Stimulated activated CD4-positive, alpha-beta T cell treated with anti-CD3 and anti-CD28 coated beads, Interleukin-1b, Interleukin-23, amount 100 ng/mL, for 48 hours (primary cell): ENCODE results near the gene IQSEC1.

ENCODE experiments used
- DNase-seq: peaks from one replicate; pipeline ENCODE4 v3.0.0-alpha.2; 2020

IQSEC1 gene

GRCh38 chr3:13066834-13067233, 6.4 kb downstream of the IQSEC1 start:
- no peak for DNase-seq

- no peak for DNase-seq
Observed at GRCh38 chr3:13066236-13066635, 7.0 kb downstream of the IQSEC1 start.

GRCh38 chr3:13065727-13066126, 7.5 kb downstream of the IQSEC1 start:
- no peak for DNase-seq

- DNase-seq = no peak
Observed at GRCh38 chr3:13064964-13065363, 8.3 kb downstream of the IQSEC1 start.

GRCh38 chr3:13064159-13064868, 8.9 kb downstream of the IQSEC1 start:
- DNase-seq = no peak

- no peak for DNase-seq
Observed at GRCh38 chr3:13063225-13063624, 10.0 kb downstream of the IQSEC1 start.

GRCh38 chr3:13062647-13063046, 10.6 kb downstream of the IQSEC1 start:
- DNase-seq = no peak

GRCh38 chr3:13060341-13060910, 12.8 kb downstream of the IQSEC1 start:
- no peak for DNase-seq

- no peak for DNase-seq
Observed at GRCh38 chr3:13058346-13059120, 14.7 kb downstream of the IQSEC1 start.

GRCh38 chr3:13057282-13058040, 15.8 kb downstream of the IQSEC1 start:
- no peak for DNase-seq

GRCh38 chr3:13055634-13056033, 17.6 kb downstream of the IQSEC1 start:
- no peak for DNase-seq

GRCh38 chr3:13054341-13055285, 18.6 kb downstream of the IQSEC1 start:
- DNase-seq = no peak

GRCh38 chr3:13053893-13054292, 19.3 kb downstream of the IQSEC1 start:
- no peak for DNase-seq

- no peak for DNase-seq
Observed at GRCh38 chr3:13053420-13053819, 19.8 kb downstream of the IQSEC1 start.

- no peak for DNase-seq
Observed at GRCh38 chr3:13052191-13052820, 20.9 kb downstream of the IQSEC1 start.

GRCh38 chr3:13051581-13051980, 21.6 kb downstream of the IQSEC1 start:
- DNase-seq = no peak

GRCh38 chr3:13051066-13051465, 22.2 kb downstream of the IQSEC1 start:
- no peak for DNase-seq

- DNase-seq = no peak
Observed at GRCh38 chr3:13050446-13050845, 22.8 kb downstream of the IQSEC1 start.

- DNase-seq = no peak
Observed at GRCh38 chr3:13049400-13049799, 23.8 kb downstream of the IQSEC1 start.

- DNase-seq = no peak
Observed at GRCh38 chr3:13047296-13048165, 25.7 kb downstream of the IQSEC1 start.
